HCT116 (cell line): ENCODE results near the gene IL1RAPL1.

Experiments
- CEBPB ChIP-seq: IDR thresholded peaks from 2 replicates; pipeline ENCODE4 v1.6.1; 2012; ENCODE audit warnings: low read depth
- EZH2 ChIP-seq: fragments of 200-600 bp; sonication (generic); IDR thresholded peaks from 2 replicates; pipeline ENCODE4 v1.6.1; 2017; ENCODE audit warnings: antibody characterized with exemption, mixed run types
- JUND ChIP-seq: IDR thresholded peaks from 2 replicates; pipeline ENCODE4 v1.6.1; 2012
- POLR2A ChIP-seq: IDR thresholded peaks from 2 replicates; pipeline ENCODE4 v1.7.0; 2011; ENCODE audit warnings: borderline replicate concordance; ENCODE audit not compliant: insufficient read depth, insufficient read length; ENCODE audit errors: extremely low read depth
- POLR2AphosphoS5 ChIP-seq: IDR thresholded peaks from 2 replicates; pipeline ENCODE4 v1.6.1; 2011; ENCODE audit warnings: mild to moderate bottlenecking, low read depth, low read length, moderate library complexity
- RAD21 ChIP-seq: IDR thresholded peaks from 2 replicates; pipeline ENCODE4 v1.6.1; 2012; ENCODE audit warnings: low read depth, mild to moderate bottlenecking
- SP1 ChIP-seq: IDR thresholded peaks from 2 replicates; pipeline ENCODE4 v1.6.1; 2012; ENCODE audit warnings: low read depth
- TCF7L2 ChIP-seq: IDR thresholded peaks from 2 replicates; pipeline ENCODE4 v1.7.0; 2011; ENCODE audit warnings: borderline replicate concordance, inconsistent platforms; ENCODE audit not compliant: insufficient read depth, insufficient read length; ENCODE audit errors: extremely low read depth
- TF ChIP-seq, protein P1 (sequence below), 3 experiments: fragments of 200-600 bp in 1 of 3; sonication (generic) in 1 of 3; IDR thresholded peaks in 2 of 3; conservative IDR thresholded peaks in 1 of 3; 2 replicates each; pipeline ENCODE4 v1.5.1; 2012 to 2017; ENCODE audit warnings: low read depth in 2 of 3, low read length in 2 of 3, antibody characterized with exemption in 1 of 3, borderline replicate concordance in 1 of 3, control low read depth in 1 of 3, mild to moderate bottlenecking in 1 of 3, mixed read lengths in 1 of 3, mixed run types in 1 of 3, moderate library complexity in 1 of 3; ENCODE audit not compliant: insufficient read depth in 1 of 3
- TF ChIP-seq, protein P2 (sequence below): IDR thresholded peaks from 2 replicates; pipeline ENCODE4 v1.6.1; 2012

DNA sequence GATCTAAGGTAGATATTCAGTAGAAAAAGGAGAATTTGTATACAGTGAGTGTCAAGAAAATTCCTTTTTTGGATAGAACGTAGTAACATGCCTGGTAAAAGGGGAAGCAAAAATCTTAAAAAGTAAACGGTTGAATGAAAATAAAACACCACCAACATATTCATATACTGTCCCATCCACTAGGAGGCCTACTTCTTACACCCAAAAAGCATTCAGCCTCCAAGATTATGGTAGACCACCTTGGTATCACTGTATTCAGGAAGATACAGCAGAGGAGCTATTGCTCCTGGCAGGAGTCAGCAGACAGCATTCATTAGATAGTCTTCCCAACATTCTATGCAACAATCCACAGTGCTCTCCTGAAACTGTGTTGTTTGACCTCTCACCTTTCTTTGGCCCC, 1353.5 kb downstream of the IL1RAPL1 start:
- TF ChIP-seq EZH2 (no peak), JUND (no peak), POLR2A (no peak), CEBPB (no peak), SP1 (no peak), POLR2AphosphoS5 (no peak), RAD21 (no peak), TCF7L2 (no peak)
- TF ChIP-seq, protein P1, sequence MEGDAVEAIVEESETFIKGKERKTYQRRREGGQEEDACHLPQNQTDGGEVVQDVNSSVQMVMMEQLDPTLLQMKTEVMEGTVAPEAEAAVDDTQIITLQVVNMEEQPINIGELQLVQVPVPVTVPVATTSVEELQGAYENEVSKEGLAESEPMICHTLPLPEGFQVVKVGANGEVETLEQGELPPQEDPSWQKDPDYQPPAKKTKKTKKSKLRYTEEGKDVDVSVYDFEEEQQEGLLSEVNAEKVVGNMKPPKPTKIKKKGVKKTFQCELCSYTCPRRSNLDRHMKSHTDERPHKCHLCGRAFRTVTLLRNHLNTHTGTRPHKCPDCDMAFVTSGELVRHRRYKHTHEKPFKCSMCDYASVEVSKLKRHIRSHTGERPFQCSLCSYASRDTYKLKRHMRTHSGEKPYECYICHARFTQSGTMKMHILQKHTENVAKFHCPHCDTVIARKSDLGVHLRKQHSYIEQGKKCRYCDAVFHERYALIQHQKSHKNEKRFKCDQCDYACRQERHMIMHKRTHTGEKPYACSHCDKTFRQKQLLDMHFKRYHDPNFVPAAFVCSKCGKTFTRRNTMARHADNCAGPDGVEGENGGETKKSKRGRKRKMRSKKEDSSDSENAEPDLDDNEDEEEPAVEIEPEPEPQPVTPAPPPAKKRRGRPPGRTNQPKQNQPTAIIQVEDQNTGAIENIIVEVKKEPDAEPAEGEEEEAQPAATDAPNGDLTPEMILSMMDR (IDR thresholded peaks at IDR 0.05 in 2 of 3, conservative IDR thresholded peaks at IDR 0.05 in 1 of 3; ENCODE audit: borderline replicate concordance in 1 of 3, insufficient read depth in 1 of 3, low read depth in 2 of 3, low read length in 2 of 3): no peak
- TF ChIP-seq, protein P2, sequence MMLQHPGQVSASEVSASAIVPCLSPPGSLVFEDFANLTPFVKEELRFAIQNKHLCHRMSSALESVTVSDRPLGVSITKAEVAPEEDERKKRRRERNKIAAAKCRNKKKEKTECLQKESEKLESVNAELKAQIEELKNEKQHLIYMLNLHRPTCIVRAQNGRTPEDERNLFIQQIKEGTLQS: no peak
